Muscle of arm (tissue), 12 donors: ENCODE measurements around the gene CDKN2D. TPM values are rescaled to one million over a fixed set of nuclear protein-coding genes. Genes with fewer than 3 reads are reported as not detected.
"Not testable (repeated sequence)": the region's sequence is repeated elsewhere in the genome, so short reads cannot be mapped to it uniquely, and the experiment has no call there.

Source experiments
- DNase-seq: peaks from one replicate; pipeline ENCODE4 v3.0.0-alpha.2; 2013
- polyA plus RNA-seq, 12 donors: library from polyadenylated mRNA; unstranded; fragments of 120-200 nt; gene quantifications; one replicate each; pipeline ENCODE4 v1.2.1, GENCODE V29; 2013; ENCODE audit not compliant: insufficient read length in 12 of 12

The CDKN2D gene
- polyA plus RNA-seq, 12 donors: 11.8 to 36.1 (median 14.3) TPM; not detected in 1

GRCh38 chr19:10586396-10586795 is 17.6 kb upstream of the CDKN2D start:
- DNase-seq: no peak

- DNase-seq: no peak
These were observed 14.4 kb upstream of the CDKN2D start for GRCh38 chr19:10583036-10583776.

- DNase-seq: no peak
These were observed 13.3 kb upstream of the CDKN2D start for GRCh38 chr19:10582091-10582490.

GRCh38 chr19:10580979-10581631 is 12.3 kb upstream of the CDKN2D start:
- peak; percentile 87 for DNase-seq

GRCh38 chr19:10577951-10578350 is 9.2 kb upstream of the CDKN2D start:
- DNase-seq: no peak

GRCh38 chr19:10575011-10575716 is 6.4 kb upstream of the CDKN2D start:
- DNase-seq: no peak

GRCh38 chr19:10574462-10574861 is 5.7 kb upstream of the CDKN2D start:
- no peak for DNase-seq

- DNase-seq: not testable (repeated sequence)
These were observed 5.0 kb upstream of the CDKN2D start for GRCh38 chr19:10573793-10574192.

- no peak for DNase-seq
These were observed 535 bp downstream of the CDKN2D start for GRCh38 chr19:10568062-10568825.

- no peak for DNase-seq
These were observed 1.1 kb downstream of the CDKN2D start for GRCh38 chr19:10567656-10568055.

- no peak for DNase-seq
These were observed 1.9 kb downstream of the CDKN2D start for GRCh38 chr19:10566658-10567410.

- DNase-seq: no peak
These were observed 2.4 kb downstream of the CDKN2D start for GRCh38 chr19:10566408-10566657.

GRCh38 chr19:10565567-10566407 is 3.0 kb downstream of the CDKN2D start, which contains the start of gene KRI1:
Gene KRI1, minus strand, starts transcription at chr19:10566010. Its CDS starts 11 bp downstream, at chr19:10565999.
- peak; percentile 98 for DNase-seq

- no peak for DNase-seq
These were observed 3.7 kb downstream of the CDKN2D start for GRCh38 chr19:10565028-10565566.

GRCh38 chr19:10562609-10563008 is 6.2 kb downstream of the CDKN2D start:
- no peak for DNase-seq

- no peak for DNase-seq
These were observed 8.6 kb downstream of the CDKN2D start for GRCh38 chr19:10560154-10560553.

GRCh38 chr19:10557603-10558197 is 11.1 kb downstream of the CDKN2D start:
- no peak for DNase-seq

- DNase-seq: no peak
These were observed 13.2 kb downstream of the CDKN2D start for GRCh38 chr19:10555610-10555973.

GRCh38 chr19:10554760-10555609 is 13.8 kb downstream of the CDKN2D start:
- no peak for DNase-seq
